HL-60 (cell line): ENCODE measurements around the gene DSN1.

Source experiments
- DNase-seq, 2 experiments: peaks; one replicate each; pipeline ENCODE4 v3.0.0-alpha.2; 2010 to 2020; ENCODE audit warnings: low read depth in 1 of 2, low spot score in 1 of 2
- H3K27ac ChIP-seq: fragments of 250-450 bp; sonication (Bioruptor Pico); replicated peaks from 2 replicates; pipeline ENCODE4 v1.5.1; 2020; ENCODE audit warnings: mild to moderate bottlenecking, moderate library complexity
- H3K27me3 ChIP-seq: fragments of 250-450 bp; sonication (Bioruptor Pico); 2 replicates; pipeline ENCODE4 v1.5.1; 2021; ENCODE audit warnings: mild to moderate bottlenecking, moderate library complexity; ENCODE audit not compliant: insufficient read depth, poor library complexity, severe bottlenecking
- H3K4me3 ChIP-seq: replicated peaks from 2 replicates; pipeline ENCODE4 v1.5.1; 2011; ENCODE audit warnings: mild to moderate bottlenecking, control low read depth, low read length; ENCODE audit not compliant: insufficient read depth
- CTCF ChIP-seq: IDR thresholded peaks from one replicate; pipeline ENCODE4 v1.5.1; 2011; ENCODE audit warnings: low read length, control low read depth, inconsistent platforms; ENCODE audit not compliant: insufficient read depth
- GABPA ChIP-seq: IDR thresholded peaks from 2 replicates; pipeline ENCODE4 v1.6.1; 2012; ENCODE audit warnings: low read depth
- POLR2AphosphoS5 ChIP-seq: IDR thresholded peaks from 2 replicates; pipeline ENCODE4 v1.6.1; 2012; ENCODE audit warnings: low read depth
- SPI1 ChIP-seq: IDR thresholded peaks from 2 replicates; pipeline ENCODE4 v1.6.1; 2012; ENCODE audit warnings: low read depth, mild to moderate bottlenecking, borderline replicate concordance
- TF ChIP-seq, protein P1 (sequence below): IDR thresholded peaks from 2 replicates; pipeline ENCODE4 v1.6.1; 2012; ENCODE audit warnings: low read depth; ENCODE audit not compliant: insufficient replicate concordance

The DSN1 gene

DNA sequence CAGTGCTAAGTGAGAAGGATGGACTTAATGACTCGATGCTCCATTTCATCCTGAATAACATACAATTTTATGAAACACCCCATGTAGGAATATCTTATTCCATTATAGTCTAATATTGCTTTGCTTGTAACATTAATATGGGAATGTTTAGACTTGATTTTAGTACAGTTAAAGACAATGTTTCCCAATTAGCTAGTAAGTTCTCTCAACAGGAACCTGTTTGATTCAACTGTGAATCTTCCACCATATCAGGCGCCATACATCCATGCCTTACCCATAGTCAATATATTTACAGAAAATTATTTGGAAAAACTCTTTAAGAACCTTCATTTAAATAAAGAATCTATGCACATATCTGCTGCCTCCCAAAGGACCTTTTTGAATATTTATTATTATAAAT is 31.0 kb downstream of the DSN1 start:
- DNase-seq: no peak
- Histone ChIP-seq H3K4me3 (no peak overlapping the region), H3K27ac (no peak overlapping the region), H3K27me3 (no peaks in the 10 kb centered on the region)
- TF ChIP-seq SPI1: no peak
- no peak for TF ChIP-seq POLR2AphosphoS5
- TF ChIP-seq, protein P1, sequence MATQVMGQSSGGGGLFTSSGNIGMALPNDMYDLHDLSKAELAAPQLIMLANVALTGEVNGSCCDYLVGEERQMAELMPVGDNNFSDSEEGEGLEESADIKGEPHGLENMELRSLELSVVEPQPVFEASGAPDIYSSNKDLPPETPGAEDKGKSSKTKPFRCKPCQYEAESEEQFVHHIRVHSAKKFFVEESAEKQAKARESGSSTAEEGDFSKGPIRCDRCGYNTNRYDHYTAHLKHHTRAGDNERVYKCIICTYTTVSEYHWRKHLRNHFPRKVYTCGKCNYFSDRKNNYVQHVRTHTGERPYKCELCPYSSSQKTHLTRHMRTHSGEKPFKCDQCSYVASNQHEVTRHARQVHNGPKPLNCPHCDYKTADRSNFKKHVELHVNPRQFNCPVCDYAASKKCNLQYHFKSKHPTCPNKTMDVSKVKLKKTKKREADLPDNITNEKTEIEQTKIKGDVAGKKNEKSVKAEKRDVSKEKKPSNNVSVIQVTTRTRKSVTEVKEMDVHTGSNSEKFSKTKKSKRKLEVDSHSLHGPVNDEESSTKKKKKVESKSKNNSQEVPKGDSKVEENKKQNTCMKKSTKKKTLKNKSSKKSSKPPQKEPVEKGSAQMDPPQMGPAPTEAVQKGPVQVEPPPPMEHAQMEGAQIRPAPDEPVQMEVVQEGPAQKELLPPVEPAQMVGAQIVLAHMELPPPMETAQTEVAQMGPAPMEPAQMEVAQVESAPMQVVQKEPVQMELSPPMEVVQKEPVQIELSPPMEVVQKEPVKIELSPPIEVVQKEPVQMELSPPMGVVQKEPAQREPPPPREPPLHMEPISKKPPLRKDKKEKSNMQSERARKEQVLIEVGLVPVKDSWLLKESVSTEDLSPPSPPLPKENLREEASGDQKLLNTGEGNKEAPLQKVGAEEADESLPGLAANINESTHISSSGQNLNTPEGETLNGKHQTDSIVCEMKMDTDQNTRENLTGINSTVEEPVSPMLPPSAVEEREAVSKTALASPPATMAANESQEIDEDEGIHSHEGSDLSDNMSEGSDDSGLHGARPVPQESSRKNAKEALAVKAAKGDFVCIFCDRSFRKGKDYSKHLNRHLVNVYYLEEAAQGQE: no peak
- TF ChIP-seq GABPA: no peak
- TF ChIP-seq CTCF: no peak

DNA sequence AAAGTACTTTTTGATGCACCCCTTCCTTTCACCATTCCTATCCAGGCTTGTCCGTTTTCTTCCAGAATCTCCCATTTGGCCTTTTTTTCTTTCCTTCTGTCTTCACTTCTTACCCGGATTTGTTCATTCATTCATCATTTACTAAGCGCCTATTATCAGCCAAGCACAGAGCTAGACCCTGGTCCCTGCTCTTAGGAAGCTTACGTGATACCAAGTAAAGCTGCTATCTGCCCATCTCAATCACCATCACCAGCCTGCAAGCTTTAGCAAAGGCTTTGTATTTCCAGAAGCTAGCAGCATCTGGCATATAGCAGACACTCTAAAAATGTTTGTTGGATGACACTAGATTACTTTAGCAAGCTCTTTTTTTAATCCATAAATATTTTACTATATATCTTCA is 32.5 kb downstream of the DSN1 start:
- TF ChIP-seq POLR2AphosphoS5 (no peak), CTCF (no peak), GABPA (no peak), SPI1 (no peak)
- TF ChIP-seq, protein P1: no peak
- Histone ChIP-seq H3K27me3 (no peaks in the 10 kb centered on the region), H3K4me3 (no peak overlapping the region), H3K27ac (no peak overlapping the region)
- DNase-seq: no peak

DNA sequence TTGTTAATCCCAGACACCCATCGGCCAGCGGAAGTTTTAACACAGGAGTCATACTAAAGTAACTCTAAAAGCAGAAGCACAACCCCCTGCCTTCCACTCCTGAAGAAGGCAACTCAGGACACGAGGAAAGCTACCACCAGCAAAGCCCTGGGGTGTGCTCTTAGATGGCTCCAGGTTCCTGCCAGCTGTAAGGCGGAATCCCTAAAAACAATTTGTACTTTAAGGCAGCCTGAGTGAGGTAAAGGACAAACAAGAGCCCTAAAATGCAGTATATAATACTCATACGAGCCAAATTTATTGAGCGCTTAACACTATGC is 36.4 kb downstream of the DSN1 start:
- Histone ChIP-seq H3K4me3 (no peak overlapping the region), H3K27me3 (no peaks in the 10 kb centered on the region), H3K27ac (no peak overlapping the region)
- no peak for DNase-seq
- TF ChIP-seq, protein P1: no peak
- TF ChIP-seq CTCF (no peak), SPI1 (no peak), GABPA (no peak), POLR2AphosphoS5 (no peak)
